CD4-positive, alpha-beta T cell treated with Interleukin-15 for 1 hour (primary cell): ENCODE measurements around the gene ANKRD55.
"Not testable (repeated sequence)": the region's sequence is repeated elsewhere in the genome, so short reads cannot be mapped to it uniquely, and the experiment has no call there.

Source experiments
- DNase-seq: peaks from one replicate; pipeline ENCODE4 v3.0.0-alpha.2; 2020

ANKRD55 gene

DNA sequence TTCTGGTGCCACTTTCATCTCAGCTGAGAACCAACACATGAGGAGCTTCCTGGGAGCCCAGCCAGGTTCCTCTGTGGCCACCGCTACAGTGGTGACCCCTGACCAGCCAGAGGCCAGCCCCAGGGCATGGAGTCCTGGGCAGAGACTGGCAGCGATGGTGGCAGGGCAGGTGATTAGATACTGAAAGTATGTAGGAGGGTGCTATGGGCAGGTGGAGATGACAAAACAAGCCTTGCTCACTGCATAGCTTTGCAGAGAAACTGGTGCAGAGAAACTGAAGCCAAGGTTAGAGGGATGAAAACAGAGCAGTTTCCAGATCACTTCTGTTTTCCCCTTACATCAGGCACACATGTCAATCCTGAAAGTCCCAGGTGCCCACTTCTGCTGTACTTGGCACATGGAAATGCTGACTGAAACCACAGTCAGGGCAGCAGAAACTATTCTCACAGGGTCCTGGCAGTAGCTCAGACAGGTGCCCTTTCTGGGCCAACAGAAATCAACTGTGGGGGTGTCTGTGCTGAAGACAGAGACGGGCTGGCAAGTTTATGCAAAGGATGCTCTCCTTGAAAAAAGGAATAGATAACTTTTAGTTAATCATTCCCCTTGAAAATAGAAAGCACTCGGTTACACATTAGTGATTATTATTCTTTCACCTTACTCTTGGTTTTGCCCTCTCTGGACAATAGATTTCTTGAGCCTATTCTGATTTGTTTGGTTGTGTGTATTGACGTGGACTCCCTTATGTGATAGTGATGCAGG is 90.3 kb downstream of the ANKRD55 start:
- DNase-seq = no peak

DNA sequence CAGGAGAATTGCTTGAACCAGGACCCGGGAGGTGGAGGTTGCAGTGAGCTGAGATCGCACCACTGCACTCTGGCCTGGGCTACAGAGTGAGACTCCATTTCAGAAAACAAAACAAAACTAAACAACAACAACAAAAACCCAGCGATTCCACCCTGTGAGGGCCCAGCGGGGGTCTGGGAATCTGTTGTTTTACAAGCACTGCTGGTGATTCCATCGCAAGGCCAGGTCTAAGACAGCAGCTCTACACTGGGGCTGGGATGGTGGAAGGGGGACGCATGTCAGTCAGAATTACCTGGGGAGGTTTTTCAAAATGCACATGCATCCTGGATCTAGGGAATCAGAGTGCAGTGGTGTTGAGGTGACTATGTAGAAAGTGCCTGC is 90.9 kb downstream of the ANKRD55 start:
- no peak for DNase-seq

- DNase-seq = no peak
Observed at GRCh38 chr5:56140073-56140472, 93.1 kb downstream of the ANKRD55 start.

DNA sequence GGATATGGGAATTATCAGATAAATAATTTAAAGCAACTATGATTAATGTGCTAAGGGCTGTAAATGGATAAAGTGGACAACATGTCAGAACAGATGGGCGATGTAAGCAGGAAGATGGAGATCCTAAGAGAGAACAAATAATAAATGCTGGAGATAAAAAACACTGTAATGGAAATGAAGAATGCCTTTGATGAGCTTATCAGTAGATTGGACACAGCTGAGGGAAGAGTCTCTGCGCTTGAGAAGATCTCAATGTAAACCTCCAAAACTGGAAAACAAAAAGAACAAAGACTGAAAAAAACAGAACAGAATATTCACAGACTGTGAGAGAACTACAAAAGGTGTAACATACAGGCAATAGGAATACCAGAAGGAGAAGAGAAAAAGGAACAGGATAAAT is 102.5 kb downstream of the ANKRD55 start:
- no peak for DNase-seq

- no peak for DNase-seq
Observed at GRCh38 chr5:56129288-56129687, 103.8 kb downstream of the ANKRD55 start.

GRCh38 chr5:56128113-56128512 is 105.0 kb downstream of the ANKRD55 start:
- DNase-seq = no peak

DNA sequence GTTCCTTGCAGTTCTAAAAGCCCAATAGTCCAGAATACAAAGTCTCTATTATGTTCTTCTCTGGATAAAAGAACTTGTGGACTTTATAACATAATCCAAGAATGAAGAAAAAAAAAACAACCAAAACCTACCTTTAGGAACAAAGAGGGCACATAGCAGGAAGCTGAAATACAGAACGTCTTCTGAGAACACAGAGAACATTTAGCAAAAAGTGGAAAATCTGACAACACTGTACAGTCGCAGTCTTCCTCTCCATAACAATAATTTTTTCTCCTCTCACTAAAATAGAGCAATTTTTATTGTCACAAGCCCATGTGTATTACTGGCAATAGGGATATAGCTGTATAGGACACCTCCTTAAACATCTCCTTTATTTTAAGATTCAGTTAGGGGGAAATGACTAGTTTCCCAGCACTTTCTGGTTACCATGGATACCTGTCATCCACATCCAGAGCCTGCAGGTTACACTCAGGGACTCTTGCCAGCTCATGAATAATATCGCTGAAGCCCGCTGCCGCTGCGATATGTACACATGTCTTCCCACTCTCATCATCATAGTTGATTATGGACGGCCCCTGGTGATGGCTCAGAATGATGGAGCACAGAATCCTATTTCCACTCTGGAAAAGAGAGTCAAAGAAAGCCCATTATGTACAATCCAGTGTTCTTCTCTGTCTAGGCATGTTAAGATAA is 106.5 kb downstream of the ANKRD55 start:
- no peak for DNase-seq

DNA sequence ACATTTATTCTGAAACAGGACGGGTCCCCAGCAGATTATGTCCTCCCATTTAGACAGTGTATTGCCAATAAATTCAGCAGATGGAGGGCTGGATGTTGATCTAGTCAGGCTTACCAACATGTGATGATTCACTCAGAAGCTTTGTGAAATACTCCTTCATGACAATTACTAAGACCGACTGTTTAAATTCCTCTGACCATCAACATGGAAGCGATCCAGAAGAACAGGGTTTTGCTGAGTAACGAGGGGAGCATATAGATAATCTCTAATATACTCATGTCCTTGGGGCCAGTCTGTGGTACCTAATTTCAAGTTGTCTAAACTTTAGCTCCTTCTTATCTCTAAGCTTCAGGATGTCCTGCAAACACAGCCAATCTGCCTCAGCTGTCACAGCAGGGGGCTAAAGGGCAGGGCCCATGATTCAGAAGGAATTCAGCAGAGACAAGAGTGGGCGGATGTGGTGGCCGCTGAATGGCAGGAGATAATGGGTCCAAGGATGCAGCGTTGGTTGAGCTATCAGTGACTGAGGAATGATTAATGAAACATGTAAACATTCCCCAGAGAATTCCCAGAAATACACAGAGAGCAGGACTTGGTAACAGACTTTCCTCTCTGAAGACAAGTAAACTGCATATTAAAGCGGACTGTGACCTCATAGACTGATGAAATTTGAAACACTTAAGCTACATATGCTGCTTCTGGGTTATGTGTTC is 109.4 kb downstream of the ANKRD55 start:
- no peak for DNase-seq

DNA sequence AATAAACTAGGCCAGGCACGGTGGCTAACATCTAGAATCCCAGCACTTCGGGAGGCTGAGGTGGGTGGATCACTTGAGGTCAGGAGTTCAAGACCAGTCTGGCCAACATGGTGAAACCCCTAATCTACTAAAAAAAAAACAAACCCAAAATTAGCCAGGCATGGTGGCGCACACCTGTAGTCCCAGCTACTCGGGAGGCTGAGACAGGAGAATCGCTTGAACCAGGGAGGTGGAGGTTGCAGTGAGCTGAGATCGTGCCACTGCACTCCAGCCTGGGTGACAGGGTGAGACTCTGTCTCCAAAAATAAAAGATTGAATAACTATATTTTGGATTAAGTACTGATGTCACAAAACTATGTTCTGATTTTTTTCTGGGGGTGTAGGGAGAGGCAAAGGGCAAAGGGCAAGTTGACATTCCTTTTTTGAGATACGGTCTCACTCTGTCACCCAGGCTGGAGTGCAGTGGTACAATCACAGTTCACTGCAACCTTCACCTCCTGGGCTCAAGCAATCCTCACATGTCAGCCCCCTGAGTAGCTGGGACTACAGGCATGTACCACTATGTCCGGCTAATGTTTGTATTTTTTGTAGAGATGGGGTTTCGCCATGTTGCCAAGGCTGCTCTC is 110.7 kb downstream of the ANKRD55 start:
- not testable (repeated sequence) for DNase-seq

DNA sequence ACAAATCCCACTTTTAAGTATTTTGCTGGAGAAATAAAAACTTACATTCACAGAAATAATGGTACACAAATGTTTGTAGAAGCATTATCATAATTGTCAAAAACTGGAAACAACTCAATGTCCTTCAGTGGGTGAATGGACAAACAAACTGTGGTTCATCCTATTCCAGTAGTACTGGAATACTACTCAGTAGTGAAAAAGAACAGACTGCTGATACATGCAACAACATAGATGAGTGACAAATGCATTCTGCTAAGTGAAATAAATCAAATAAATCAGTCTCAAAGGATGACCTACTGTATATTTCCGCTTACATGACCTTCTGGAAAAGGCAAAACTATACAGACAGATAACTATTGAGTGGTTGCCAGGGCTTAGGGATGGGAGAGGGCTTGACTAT is 114.1 kb downstream of the ANKRD55 start:
- DNase-seq = no peak

DNA sequence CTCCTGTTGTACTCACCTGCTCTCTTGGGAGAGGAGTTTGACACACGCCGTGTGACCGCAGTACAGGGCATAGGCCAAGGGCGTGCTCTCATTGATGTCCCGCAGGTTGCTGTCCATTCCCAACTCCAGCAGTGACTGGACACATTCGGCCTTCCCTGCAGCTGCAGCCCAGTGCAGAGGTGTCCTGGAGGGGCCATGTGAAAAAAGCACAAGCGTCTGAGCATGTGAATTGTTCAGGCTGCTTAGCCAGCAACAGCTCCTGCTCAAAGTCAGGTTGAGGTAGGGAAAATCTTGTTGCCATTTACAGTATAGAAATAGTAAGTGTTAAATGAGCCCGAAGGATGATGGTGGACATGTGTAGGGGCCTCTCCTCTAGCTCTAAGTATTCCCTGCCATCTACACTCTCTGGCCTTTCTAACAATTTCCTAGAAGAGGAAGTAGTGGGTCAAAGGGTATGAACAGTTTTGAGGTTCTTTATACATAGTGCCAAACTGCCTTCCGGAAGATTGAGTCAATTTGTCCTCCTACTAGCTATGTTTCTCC is 116.5 kb downstream of the ANKRD55 start:
- DNase-seq = no peak

- DNase-seq = no peak
Observed at GRCh38 chr5:56115589-56115988, 117.5 kb downstream of the ANKRD55 start.

GRCh38 chr5:56112526-56113121 is 120.5 kb downstream of the ANKRD55 start:
- DNase-seq = no peak

GRCh38 chr5:56111404-56111781 is 121.7 kb downstream of the ANKRD55 start:
- DNase-seq = no peak

- DNase-seq = no peak
Observed at GRCh38 chr5:56110646-56111403, 122.3 kb downstream of the ANKRD55 start.

DNA sequence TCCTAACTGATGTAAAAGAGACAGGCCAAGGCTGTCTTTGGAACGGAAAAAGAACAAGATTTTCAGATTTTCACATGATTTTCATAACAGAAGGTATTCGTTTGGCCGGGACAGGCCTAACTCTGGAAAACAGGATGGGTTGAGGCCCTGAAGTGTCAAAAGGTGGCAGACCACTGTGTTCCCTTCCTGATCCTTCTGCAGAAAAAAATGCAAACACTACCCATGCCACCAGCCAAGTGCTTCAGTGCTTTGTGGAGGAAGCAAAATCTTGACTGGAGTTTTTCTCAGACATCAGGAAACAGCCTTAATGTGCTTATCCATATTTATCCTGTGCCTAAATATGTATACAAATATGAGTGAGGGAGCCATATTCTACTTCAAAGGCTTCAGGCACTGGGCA is 124.9 kb downstream of the ANKRD55 start:
- DNase-seq = no peak

DNA sequence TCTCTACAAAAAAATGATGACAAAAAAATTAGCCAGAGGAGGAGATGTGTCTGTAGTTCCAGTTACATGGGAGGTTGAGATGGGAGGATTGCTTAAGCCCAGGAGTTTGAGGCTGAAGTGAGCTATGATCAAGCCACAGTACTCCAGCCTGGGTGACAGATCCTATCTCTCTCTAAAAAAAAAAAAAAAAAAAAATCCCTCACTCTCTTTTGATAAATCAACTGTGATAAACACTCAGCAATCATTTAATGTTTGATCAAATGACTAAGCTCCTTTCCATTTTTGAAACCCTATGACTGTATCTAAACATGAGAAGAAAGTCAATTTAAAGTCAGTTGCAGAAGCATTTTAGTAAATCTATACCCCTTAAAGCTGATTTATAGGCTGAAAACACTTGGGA is 126.3 kb downstream of the ANKRD55 start:
- no peak for DNase-seq

DNA sequence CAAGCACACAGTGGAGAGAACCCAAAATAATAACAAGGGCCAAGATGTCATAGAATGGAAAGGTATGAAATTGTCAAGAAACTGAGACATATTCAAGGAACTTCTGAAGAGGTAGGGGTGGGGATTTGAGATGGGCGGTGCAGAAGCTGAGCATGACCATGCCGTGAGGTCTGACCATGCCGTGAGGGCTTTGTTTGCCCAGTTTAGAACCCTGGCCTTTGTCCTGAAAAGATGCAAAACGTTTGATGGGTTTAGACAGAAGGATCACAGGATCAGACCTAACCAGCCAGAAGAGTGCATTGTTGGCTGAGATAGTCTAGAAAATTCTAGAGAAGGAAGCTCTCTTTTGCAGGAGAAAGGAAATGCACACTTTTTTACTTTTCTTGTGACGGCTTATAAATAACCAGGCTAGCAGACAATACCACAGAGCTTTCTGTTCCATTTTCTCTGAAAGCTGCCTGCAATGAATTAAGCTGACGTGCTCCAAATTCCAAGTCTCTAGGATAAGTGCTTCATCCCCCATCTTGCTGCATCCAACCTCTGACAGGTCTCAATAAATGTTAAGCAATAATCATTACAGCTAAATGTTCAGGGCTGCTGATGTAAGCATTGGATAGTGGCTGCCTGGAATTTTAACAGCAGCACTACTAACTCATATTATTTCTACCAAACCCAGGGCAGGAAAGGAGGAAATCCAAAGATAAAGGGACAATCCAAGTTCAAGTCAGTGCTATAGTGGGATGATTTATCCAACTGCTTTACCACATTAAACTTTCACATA is 127.4 kb downstream of the ANKRD55 start:
- DNase-seq = no peak

DNA sequence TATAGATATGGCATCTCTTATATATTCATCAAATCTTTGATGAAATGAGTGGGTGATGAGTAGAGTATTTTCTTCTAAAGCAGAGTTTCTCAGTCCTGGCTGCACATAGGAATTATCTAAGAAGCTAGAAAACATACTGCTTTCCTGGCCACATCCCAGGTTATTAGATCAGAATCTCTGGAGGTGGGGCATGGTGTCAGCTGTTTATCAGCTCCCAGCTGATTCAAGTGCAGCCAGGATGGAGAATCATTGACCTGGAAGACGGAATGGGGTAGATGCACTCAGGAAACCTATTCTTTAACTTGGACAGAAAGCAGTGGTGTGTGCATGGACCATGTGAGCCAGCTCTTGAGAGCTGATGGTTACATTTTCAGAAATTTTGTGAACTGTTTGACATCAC is 130.2 kb downstream of the ANKRD55 start:
- no peak for DNase-seq

- DNase-seq = peak; percentile 26
Observed at GRCh38 chr5:56102207-56102606, 130.9 kb downstream of the ANKRD55 start.

- no peak for DNase-seq
Observed at GRCh38 chr5:56101180-56101579, 131.9 kb downstream of the ANKRD55 start.
